IPS-20b (cell line): ENCODE results near the gene PEX14.
A peak's percentile ranks its signal among the peaks of the same experiment; 100 is the strongest.

Experiments used
- H3K27ac ChIP-seq: one replicate; pipeline ENCODE4 v1.5.1; 2013; ENCODE audit warnings: low read length
- H3K27me3 ChIP-seq: 2 replicates; pipeline ENCODE4 v1.6.1; 2013; ENCODE audit warnings: mild to moderate bottlenecking, low read length, inconsistent platforms; ENCODE audit not compliant: insufficient read depth
- H3K36me3 ChIP-seq: 2 replicates; pipeline ENCODE4 v1.6.1; 2013; ENCODE audit warnings: low read depth, mild to moderate bottlenecking, inconsistent platforms, low read length, moderate library complexity; ENCODE audit not compliant: insufficient read depth
- H3K4me1 ChIP-seq: 2 replicates; pipeline ENCODE4 v1.6.1; 2013; ENCODE audit warnings: mild to moderate bottlenecking, control low read depth, inconsistent platforms, low read length, moderate library complexity; ENCODE audit not compliant: insufficient read depth
- H3K4me3 ChIP-seq: 2 replicates; pipeline ENCODE4 v1.5.1; 2013; ENCODE audit warnings: mild to moderate bottlenecking, low read length, inconsistent platforms
- H3K9ac ChIP-seq: 2 replicates; pipeline ENCODE4 v1.6.1; 2013; ENCODE audit warnings: low read depth, mild to moderate bottlenecking, inconsistent platforms, low read length, moderate library complexity
- H3K9me3 ChIP-seq: 2 replicates; pipeline ENCODE4 v1.6.1; 2013; ENCODE audit warnings: mild to moderate bottlenecking, low read depth, low read length, inconsistent platforms; ENCODE audit not compliant: insufficient read depth

Gene PEX14

DNA sequence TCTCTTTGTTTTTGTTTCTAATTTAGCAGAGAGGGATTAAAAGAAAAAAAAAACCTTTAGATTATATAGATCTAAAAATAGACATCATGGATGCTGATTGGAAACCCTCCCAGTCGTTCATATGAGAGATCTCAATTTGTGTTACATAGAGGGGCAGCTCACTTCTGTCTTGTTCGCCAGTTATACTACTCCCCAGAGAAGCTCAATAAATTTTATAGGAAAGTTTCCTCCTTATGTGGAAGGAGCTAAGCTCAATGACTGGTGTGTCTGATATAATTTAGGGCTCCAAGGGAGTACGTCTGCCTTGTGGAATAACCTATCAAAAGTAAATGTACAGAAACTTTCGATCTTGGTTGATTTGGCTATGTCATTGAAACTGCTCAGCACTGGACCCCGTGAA is 117.6 kb downstream of the PEX14 start:
- H3K4me3 ChIP-seq, result no peak overlapping the region
- no peaks in the 10 kb centered on the region for H3K9me3 ChIP-seq
- H3K4me1 ChIP-seq, result peaks cover 30% of the 10 kb centered on the region
- H3K9ac ChIP-seq, result no peak overlapping the region
- H3K27me3 ChIP-seq, result no peaks in the 10 kb centered on the region
- no peak overlapping the region for H3K27ac ChIP-seq
- no peaks in the 10 kb centered on the region for H3K36me3 ChIP-seq

DNA sequence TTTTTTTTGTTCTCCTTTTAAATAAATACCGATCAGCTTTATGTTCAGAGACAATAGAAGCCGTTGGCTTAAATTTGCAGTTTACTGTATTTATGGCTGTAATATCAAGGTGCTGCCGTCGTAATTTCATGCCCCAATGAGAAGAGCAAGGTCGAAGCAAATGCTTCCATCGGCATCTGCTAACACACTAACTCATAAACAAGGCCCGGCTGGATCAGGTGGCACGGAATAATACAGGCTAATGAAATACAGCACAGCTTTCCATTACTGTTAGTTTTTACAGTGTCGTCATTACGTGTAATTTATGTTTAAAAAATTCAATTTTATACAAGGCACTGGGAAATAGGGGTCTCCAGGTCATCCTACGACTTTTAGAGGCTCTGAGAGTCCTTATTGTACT is 119.0 kb downstream of the PEX14 start:
- H3K9ac ChIP-seq, result no peak overlapping the region
- H3K36me3 ChIP-seq, result no peaks in the 10 kb centered on the region
- no peak overlapping the region for H3K4me3 ChIP-seq
- peaks cover 30% of the 10 kb centered on the region for H3K4me1 ChIP-seq
- no peaks in the 10 kb centered on the region for H3K27me3 ChIP-seq
- H3K9me3 ChIP-seq, result no peaks in the 10 kb centered on the region
- no peak overlapping the region for H3K27ac ChIP-seq

DNA sequence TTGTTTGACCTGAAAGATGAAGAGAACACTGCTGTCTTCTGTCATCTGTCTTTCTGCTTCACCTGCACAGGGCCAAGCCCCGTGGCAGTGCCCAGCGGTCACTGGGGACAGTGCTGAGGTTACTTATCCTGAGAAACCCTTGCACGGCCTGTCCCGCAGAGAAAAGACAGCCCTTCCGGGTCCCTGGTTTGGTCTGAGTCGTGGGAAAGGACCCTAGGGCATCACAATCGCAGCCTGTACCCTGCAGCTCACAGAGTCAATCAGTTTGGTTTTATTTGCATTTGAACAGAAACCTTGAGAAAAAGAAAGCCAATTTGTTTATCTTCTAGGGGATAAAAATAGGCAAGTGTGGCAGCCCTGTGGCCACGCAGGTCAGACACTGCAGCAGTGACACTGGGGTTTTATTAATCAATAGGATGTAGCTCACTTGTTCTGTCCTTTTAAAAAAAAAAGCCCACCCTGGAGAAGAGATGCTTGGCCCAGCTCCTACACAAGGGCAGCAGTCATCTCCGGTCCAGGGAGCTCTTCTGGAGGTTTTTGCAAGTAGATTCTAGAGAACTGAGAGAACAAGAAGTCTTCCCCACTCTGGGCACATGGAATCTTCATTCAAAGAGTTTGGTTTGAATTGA is 120.0 kb downstream of the PEX14 start:
- Histone ChIP-seq H3K4me3 (no peak overlapping the region), H3K4me1 (peaks cover 30% of the 10 kb centered on the region), H3K36me3 (peaks cover 3% of the 10 kb centered on the region; the same call in 1 of the 2 replicates), H3K27me3 (no peaks in the 10 kb centered on the region), H3K9me3 (no peaks in the 10 kb centered on the region), H3K9ac (0 out of 2 replicates have a peak overlapping the region, but pooled peaks have one; percentile 16), H3K27ac (no peak overlapping the region)

DNA sequence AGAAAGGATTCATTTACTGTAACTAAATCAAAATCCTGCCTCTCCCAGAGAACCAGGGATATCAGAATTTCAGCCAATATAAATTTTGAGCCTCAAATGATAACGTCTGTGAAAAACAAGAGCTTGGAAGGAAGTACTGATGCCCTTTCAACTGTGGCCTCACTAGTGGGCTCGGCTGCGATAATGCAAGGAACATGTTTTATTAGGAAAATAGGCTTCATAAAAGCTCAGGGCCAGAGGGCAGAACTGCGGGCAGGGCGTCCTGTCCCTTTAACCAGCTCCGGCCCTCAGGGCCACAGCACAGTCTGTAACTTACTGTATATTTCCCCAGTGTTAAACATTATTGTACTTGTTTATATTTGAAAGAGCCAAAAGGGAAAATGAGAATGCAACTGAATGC is 122.0 kb downstream of the PEX14 start:
- no peaks in the 10 kb centered on the region for H3K27me3 ChIP-seq
- H3K36me3 ChIP-seq, result peaks cover 3% of the 10 kb centered on the region; the same call in 1 of the 2 replicates
- H3K9ac ChIP-seq, result no peak overlapping the region
- H3K4me1 ChIP-seq, result peaks cover 30% of the 10 kb centered on the region
- H3K27ac ChIP-seq, result no peak overlapping the region
- H3K9me3 ChIP-seq, result no peaks in the 10 kb centered on the region
- no peak overlapping the region for H3K4me3 ChIP-seq

DNA sequence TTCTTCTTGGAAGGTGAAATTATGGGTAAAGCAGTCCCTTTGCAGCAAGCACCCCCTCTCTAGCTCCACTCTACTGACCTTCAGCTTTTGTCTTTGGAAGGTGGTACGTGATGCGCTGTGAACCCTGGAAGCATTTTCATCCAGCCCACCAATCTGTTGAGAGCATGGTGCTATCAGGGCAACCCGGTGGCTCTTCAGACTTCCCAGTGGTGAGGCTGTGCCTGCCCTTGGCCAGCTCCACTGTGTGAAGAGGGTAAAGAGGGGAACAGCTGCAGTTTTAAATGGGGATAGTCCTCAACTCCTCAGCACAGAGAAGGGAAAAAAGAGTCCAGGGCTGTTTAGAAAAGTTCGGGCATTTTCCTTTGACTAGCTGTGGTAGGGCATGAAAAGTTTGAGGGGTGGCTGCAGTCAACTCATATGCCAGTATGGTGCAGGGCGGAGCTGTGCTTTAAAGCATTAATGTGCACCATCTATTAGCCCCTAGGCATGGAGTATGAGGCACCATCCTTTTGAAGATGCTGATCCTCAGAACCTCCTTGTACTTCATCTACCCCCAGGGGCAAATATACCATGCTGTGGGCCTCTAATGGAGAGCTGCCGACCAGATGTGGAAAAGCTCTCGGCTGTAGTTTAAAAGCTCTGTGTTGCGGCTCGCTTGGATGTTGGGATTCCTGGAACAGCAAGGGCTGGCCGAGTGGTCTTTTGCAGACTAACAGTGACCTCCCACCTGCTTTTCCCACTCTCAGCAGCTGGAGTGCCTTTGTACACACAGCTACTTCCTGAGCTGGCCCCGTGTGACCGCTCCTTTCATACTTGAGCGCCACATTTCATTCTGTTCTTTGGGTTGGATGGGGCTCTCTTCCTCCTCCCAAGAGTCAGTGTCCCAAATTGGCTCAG is 123.0 kb downstream of the PEX14 start:
- Histone ChIP-seq H3K4me1 (peaks cover 28% of the 10 kb centered on the region), H3K9me3 (no peaks in the 10 kb centered on the region), H3K27me3 (no peaks in the 10 kb centered on the region), H3K9ac (no peak overlapping the region), H3K36me3 (peaks cover 3% of the 10 kb centered on the region; the same call in 1 of the 2 replicates), H3K4me3 (no peak overlapping the region), H3K27ac (no peak overlapping the region)

DNA sequence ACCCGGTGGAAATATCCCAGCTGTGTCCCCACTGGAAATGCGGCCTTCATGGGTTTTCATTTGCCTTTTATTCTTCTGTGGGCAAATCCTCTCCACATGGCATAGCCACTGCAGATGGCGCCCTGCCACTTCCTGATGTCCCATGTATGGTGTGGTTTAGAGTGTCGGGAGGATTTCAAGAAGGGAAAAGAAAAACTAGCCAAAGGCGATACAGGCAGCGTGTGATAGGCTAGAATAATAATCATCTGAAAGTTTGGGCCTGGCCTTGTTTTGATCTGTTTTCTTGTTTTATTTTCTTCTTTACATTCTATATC is 123.6 kb downstream of the PEX14 start:
- peaks cover 22% of the 10 kb centered on the region for H3K4me1 ChIP-seq
- peaks cover 3% of the 10 kb centered on the region; the same call in 1 of the 2 replicates for H3K36me3 ChIP-seq
- H3K27me3 ChIP-seq, result no peaks in the 10 kb centered on the region
- H3K27ac ChIP-seq, result no peak overlapping the region
- H3K4me3 ChIP-seq, result no peak overlapping the region
- no peak overlapping the region for H3K9ac ChIP-seq
- no peaks in the 10 kb centered on the region for H3K9me3 ChIP-seq

DNA sequence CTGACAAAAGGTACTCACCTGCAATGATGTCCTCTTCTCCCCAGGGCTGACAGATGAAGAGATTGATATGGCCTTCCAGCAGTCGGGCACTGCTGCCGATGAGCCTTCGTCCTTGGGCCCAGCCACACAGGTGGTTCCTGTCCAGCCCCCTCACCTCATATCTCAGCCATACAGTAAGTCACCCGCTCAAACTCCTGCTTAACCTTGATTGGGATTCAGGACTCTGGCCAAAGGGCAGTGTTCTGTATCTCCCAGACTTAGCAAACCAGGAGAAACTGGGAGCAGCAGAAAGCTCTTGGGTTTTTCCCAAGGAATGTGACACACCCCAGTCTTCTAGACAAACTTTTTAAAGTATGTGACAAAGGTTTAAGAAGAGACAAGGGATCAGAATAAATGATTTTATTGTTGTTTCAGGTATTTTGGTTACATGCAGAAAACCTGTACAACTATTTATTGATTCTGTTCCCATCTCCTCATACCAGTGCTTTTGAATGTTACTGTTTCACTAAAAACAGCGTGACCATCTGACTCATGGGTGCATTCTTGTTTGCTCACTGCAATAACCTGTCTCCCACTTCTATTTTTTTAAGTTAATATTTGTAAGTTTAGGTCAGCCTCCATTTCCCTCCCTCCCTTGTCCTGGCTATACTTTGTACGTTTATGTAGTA is 124.6 kb downstream of the PEX14 start:
- Histone ChIP-seq H3K4me3 (no peak overlapping the region), H3K27me3 (no peaks in the 10 kb centered on the region), H3K9ac (no peak overlapping the region), H3K27ac (no peak overlapping the region), H3K9me3 (no peaks in the 10 kb centered on the region), H3K36me3 (peaks cover 3% of the 10 kb centered on the region; the same call in 1 of the 2 replicates), H3K4me1 (peaks cover 13% of the 10 kb centered on the region)

DNA sequence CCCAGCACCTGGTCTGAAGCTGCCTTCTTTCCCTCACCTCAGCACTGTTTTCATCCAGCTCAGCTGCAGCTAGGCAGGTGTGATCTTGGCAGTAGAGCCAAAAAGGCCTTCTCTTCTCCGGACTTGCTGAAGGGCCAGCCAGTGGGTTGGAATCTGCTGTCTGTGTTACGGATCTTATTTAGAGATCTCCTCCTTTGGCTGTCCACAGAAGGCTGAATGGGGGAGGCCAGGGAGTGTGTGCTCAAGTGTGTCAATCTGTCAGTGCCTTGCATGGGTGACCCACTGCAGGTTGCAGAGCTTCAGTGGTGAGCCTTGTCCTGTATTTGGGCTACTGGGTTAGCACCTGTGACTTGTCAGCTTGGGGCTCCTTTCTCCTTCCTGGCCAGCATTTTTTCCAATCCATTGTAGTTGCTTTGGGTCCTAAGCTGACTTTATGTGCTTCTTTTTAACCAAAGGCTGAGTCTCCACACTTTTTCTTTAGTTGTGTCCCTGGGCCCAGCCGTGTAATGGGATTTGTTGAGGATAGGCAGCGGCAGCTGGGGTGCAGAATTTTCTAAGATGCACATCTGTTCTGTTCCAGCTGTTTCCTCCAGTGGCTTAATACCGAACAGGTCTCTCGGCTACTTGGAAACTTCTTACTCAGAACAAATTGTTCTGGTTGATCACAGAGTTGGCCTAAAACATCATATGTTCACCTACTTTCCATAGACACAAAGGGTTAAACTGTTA is 126.8 kb downstream of the PEX14 start:
- no peak overlapping the region for H3K27ac ChIP-seq
- no peaks in the 10 kb centered on the region for H3K9me3 ChIP-seq
- H3K4me3 ChIP-seq, result no peak overlapping the region
- peaks cover 3% of the 10 kb centered on the region; the same call in 1 of the 2 replicates for H3K36me3 ChIP-seq
- no peak overlapping the region for H3K9ac ChIP-seq
- H3K27me3 ChIP-seq, result no peaks in the 10 kb centered on the region
- H3K4me1 ChIP-seq, result peaks cover 4% of the 10 kb centered on the region

DNA sequence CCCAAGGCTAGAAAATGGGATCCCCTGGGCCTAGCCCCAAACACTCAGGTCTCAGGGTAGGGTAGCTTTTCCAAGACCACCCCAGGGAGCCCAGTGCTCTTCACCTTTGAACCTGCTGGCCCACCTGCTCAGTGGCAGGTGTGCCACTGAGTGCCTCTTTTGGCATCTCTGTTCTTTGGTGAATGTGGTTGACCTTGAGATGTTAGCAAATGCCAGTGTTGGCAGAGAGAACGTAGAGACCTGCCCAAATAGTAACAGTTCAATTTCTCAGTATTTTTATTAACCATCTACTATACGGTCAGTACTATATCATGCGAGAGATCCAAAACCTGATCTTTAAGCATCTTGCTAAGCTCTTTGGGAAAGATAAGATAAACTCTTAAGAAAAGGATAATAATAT is 128.2 kb downstream of the PEX14 start:
- Histone ChIP-seq H3K36me3 (peaks cover 3% of the 10 kb centered on the region; the same call in 1 of the 2 replicates), H3K4me3 (no peak overlapping the region), H3K9me3 (no peaks in the 10 kb centered on the region), H3K27me3 (no peaks in the 10 kb centered on the region), H3K4me1 (peaks cover 4% of the 10 kb centered on the region), H3K9ac (no peak overlapping the region), H3K27ac (no peak overlapping the region)

DNA sequence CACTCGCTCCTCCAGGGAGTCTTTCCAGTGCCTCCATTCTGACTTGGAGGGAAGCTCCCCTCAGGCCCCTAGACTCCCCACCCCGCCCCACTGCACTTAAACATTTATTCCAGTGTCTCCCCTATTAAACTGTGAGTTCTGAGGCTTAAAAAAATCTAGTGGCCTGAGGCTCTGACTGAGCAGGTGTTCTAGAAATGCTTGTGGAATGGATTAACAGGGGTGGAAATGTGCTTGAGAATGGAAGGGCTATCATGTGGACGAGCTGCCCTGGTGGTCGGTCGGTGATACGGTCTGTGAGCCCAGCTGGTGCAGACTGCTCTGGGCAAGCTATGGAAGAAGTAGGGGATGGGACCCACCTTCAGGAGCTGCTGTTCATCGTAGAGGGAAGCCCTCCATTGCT is 130.2 kb downstream of the PEX14 start:
- Histone ChIP-seq H3K27me3 (no peaks in the 10 kb centered on the region), H3K4me3 (no peak overlapping the region), H3K9ac (no peak overlapping the region), H3K36me3 (no peaks in the 10 kb centered on the region), H3K9me3 (no peaks in the 10 kb centered on the region), H3K4me1 (peaks cover 4% of the 10 kb centered on the region; the same call in 1 of the 2 replicates), H3K27ac (no peak overlapping the region)

DNA sequence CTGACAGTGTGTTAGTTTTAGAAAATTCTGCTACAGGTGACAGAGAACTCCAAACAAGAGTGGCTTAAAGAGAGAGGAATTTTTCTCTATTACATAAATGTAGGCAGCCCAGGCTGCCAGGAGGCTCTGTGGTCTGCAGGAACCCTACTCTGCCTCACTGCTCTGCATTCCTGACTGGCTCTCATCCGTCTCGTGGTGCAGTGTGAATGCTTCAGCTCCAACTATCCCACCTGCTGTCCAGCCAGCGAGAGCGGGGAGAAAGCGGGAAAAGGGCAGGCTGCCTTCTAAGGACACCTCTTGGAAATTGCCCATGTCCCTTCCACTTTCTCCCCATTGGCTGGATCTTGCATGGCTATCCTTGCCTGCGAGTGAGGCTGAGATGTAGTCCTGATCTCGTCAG is 131.3 kb downstream of the PEX14 start:
- H3K27ac ChIP-seq, result no peak overlapping the region
- no peaks in the 10 kb centered on the region for H3K36me3 ChIP-seq
- no peak overlapping the region for H3K9ac ChIP-seq

More for the DNA sequence above, 131.3 kb downstream of the PEX14 start:
- Histone ChIP-seq H3K27me3 (no peaks in the 10 kb centered on the region), H3K9me3 (no peaks in the 10 kb centered on the region), H3K4me1 (peaks cover 4% of the 10 kb centered on the region; the same call in 1 of the 2 replicates), H3K4me3 (no peak overlapping the region)
